GM23248 (cell line): Measurements from ENCODE around the gene MFSD6. TPM values are rescaled to one million over a fixed set of nuclear protein-coding genes. Genes with fewer than 3 reads are reported as not detected.
A peak's percentile ranks its signal among the peaks of the same experiment; 100 is the strongest.

ENCODE experiments used
- DNase-seq: peaks from one replicate; pipeline ENCODE4 v3.0.0-alpha.2; 2015
- H2AFZ ChIP-seq: fragments of 200-600 bp; sonication (generic); 2 replicates; pipeline ENCODE4 v1.6.1; 2016; ENCODE audit warnings: antibody characterized with exemption
- H3F3A ChIP-seq: fragments of 200-600 bp; sonication (generic); 2 replicates; pipeline ENCODE4 v1.6.1; 2016; ENCODE audit warnings: mild to moderate bottlenecking, antibody characterized with exemption, mixed run types; ENCODE audit not compliant: insufficient read depth
- H3K27ac ChIP-seq: fragments of 200-600 bp; sonication (generic); 2 replicates; pipeline ENCODE4 v1.5.1; 2016; ENCODE audit warnings: mild to moderate bottlenecking
- H3K27me3 ChIP-seq: fragments of 200-600 bp; sonication (generic); replicated peaks from 2 replicates; pipeline ENCODE4 v1.6.1; 2016; ENCODE audit warnings: mild to moderate bottlenecking; ENCODE audit not compliant: insufficient read depth
- H3K36me3 ChIP-seq: fragments of 200-600 bp; sonication (generic); 2 replicates; pipeline ENCODE4 v1.6.1; 2016; ENCODE audit warnings: low read depth, mild to moderate bottlenecking
- H3K4me1 ChIP-seq: fragments of 200-600 bp; sonication (generic); 2 replicates; pipeline ENCODE4 v1.6.1; 2016; ENCODE audit warnings: mild to moderate bottlenecking; ENCODE audit not compliant: insufficient read depth
- H3K4me2 ChIP-seq: fragments of 200-600 bp; sonication (generic); one replicate; pipeline ENCODE4 v1.6.1; 2016; ENCODE audit warnings: mild to moderate bottlenecking; ENCODE audit not compliant: unreplicated experiment
- H3K4me3 ChIP-seq: fragments of 200-600 bp; sonication (generic); 2 replicates; pipeline ENCODE4 v1.5.1; 2016; ENCODE audit warnings: mild to moderate bottlenecking
- H3K79me2 ChIP-seq: fragments of 200-600 bp; sonication (generic); 2 replicates; pipeline ENCODE4 v1.6.1; 2016; ENCODE audit warnings: mild to moderate bottlenecking; ENCODE audit not compliant: insufficient read depth
- H3K9ac ChIP-seq: fragments of 200-600 bp; sonication (generic); 2 replicates; pipeline ENCODE4 v1.6.1; 2016; ENCODE audit warnings: mild to moderate bottlenecking
- H3K9me2 ChIP-seq: fragments of 200-600 bp; sonication (generic); 2 replicates; pipeline ENCODE4 v1.6.1; 2016; ENCODE audit warnings: mixed run types, mild to moderate bottlenecking, moderate library complexity; ENCODE audit not compliant: insufficient read depth
- H3K9me3 ChIP-seq: fragments of 200-600 bp; sonication (generic); one replicate; pipeline ENCODE4 v1.6.1; 2017; ENCODE audit warnings: low read depth
- H4K20me1 ChIP-seq: fragments of 200-600 bp; sonication (generic); 2 replicates; pipeline ENCODE4 v1.6.0; 2016; ENCODE audit not compliant: insufficient read depth
- EZH2 ChIP-seq: fragments of 200-600 bp; sonication (generic); IDR thresholded peaks from 2 replicates; pipeline ENCODE4 v1.6.1; 2018; ENCODE audit warnings: antibody characterized with exemption, mild to moderate bottlenecking; ENCODE audit not compliant: insufficient read depth, poor library complexity, severe bottlenecking
- EZH2phosphoT487 ChIP-seq: fragments of 200-600 bp; sonication (generic); IDR thresholded peaks from 2 replicates; pipeline ENCODE4 v1.6.1; 2018; ENCODE audit warnings: antibody characterized with exemption, moderate library complexity, mild to moderate bottlenecking, low read depth; ENCODE audit not compliant: insufficient read depth
- WGBS, 2 experiments: methylation state at CpG; one replicate each; pipeline ENCODE4 v1.1.6; 2015 to 2017; ENCODE audit warnings: low lambda C conversion rate in 2 of 2, low coverage in 1 of 2; ENCODE audit errors: missing lambda C conversion rate in 2 of 2; 5-methylcytosine and 5-hydroxymethylcytosine counted together
- in situ Hi-C: fragments of 300-500 bp; cut with MboI; formaldehyde crosslinking; loops from 2 replicates; pipeline ENCODE4 v1.15.0; 2020
- polyA plus RNA-seq: library from polyadenylated mRNA; unstranded; fragments of >200 nt; fragmentation: Nextera tagmentation; extraction: Ambion mirVana; gene quantifications from 2 replicates; pipeline ENCODE4 v1.2.1, GENCODE V29; 2016
- total RNA-seq: library from RNA; depleted of rRNA; stranded (reverse); fragments of >200 nt; shearing (Covaris generic); gene quantifications from 2 replicates; pipeline ENCODE4 v1.2.3, GENCODE V29; 2014

MFSD6 gene
- total and polyA plus RNA-seq, 2 experiments from 2014 or later = 3.2 to 6.7 TPM

DNA sequence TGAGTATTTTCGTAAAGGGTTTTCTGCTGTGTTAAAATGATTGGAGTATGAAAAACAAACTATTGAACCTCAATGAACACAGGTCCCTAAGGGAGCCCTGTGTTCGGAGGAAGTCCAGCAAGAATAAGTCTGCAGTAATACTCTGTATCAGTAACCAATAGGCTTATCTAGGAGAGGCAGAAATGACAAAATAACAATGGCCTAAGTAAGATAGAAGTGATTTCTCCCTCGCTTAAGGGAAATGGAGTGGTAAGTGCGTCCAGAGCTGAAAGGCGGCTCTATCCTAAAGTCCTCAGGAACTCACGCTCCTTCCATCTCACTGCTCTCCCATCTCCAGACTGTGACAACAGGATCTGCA is 29.3 kb upstream of the MFSD6 start:
- H3K9ac ChIP-seq = no peak overlapping the region
- DNase-seq = no peak

DNA sequence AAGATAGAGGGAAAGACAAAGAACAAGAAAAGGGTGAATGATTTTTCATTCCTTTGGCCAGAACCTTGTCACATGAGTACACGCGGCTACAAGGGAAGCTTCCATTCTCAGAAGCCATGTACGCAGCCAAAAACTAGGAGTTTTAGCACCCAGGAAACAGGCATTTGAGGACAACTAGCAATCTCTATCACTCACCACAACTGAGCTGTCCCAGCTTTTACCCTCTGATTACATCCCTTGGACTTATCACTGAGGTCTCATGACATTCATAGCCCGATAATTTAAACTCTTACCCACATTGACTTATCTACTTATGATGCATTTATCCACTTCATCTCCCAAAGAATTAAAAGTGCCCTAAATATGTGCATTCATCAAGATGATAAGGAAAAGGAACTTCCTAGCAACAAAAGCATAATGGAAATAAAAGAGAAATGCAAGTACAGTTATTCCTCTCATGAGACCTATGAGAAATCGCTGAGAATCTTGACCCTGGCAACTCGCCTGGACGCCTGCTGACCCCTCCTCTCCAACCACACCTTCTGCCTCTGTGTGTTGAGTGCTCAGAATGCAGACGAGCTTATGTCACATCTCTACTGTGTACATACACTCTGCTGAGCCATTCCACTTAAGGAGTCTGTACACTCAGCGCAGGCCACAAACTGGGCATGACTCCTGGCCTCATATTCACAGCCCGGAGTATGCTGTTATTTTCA is 28.7 kb upstream of the MFSD6 start:
- no peak overlapping the region for H3K4me3 ChIP-seq
- H3K9me2 ChIP-seq = no peaks in the 10 kb centered on the region
- 0 out of 2 replicates have a peak, but pooled peaks cover 6% of the 10 kb centered on the region for H3F3A ChIP-seq
- H3K36me3 ChIP-seq = no peaks in the 10 kb centered on the region
- TF ChIP-seq EZH2phosphoT487 = no peak
- no peak for TF ChIP-seq EZH2
- H3K4me1 ChIP-seq = peaks cover under 1% of the 10 kb centered on the region; the same call in 1 of the 2 replicates
- H3K79me2 ChIP-seq = no peaks in the 10 kb centered on the region
- H3K4me2 ChIP-seq = no peak overlapping the region
- DNase-seq = no peak
- H3K9me3 ChIP-seq = no peaks in the 10 kb centered on the region
- in situ Hi-C loops = no loop called here
- no peaks in the 10 kb centered on the region for H4K20me1 ChIP-seq
- no peak overlapping the region for H2AFZ ChIP-seq
- no peak overlapping the region for H3K27ac ChIP-seq
- no peaks in the 10 kb centered on the region for H3K27me3 ChIP-seq
- WGBS, 2 experiments = 86 to 92% methylated on average over 10 of the region's 10 CpGs
- no peak overlapping the region for H3K9ac ChIP-seq

More for the DNA sequence above, 29.3 kb upstream of the MFSD6 start:
- Histone ChIP-seq H3K36me3 (no peaks in the 10 kb centered on the region), H3K79me2 (no peaks in the 10 kb centered on the region), H3K9me3 (no peaks in the 10 kb centered on the region), H4K20me1 (no peaks in the 10 kb centered on the region), H3K4me1 (peaks cover 3% of the 10 kb centered on the region; the same call in 1 of the 2 replicates), H2AFZ (peak overlapping the region; percentile 70), H3K9me2 (no peaks in the 10 kb centered on the region), H3K27ac (peak overlapping the region; percentile 69; the same call in 1 of the 2 replicates), H3K4me2 (peak overlapping the region; percentile 39), H3K4me3 (peak overlapping the region; percentile 65; the same call in 1 of the 2 replicates), H3F3A (0 out of 2 replicates have a peak, but pooled peaks cover 6% of the 10 kb centered on the region), H3K27me3 (no peaks in the 10 kb centered on the region)
- TF ChIP-seq EZH2 = no peak
- no peak for TF ChIP-seq EZH2phosphoT487
- 77 to 78% methylated on average over 6 of the region's 6 CpGs for WGBS, 2 experiments
- in situ Hi-C loops = no loop called here

DNA sequence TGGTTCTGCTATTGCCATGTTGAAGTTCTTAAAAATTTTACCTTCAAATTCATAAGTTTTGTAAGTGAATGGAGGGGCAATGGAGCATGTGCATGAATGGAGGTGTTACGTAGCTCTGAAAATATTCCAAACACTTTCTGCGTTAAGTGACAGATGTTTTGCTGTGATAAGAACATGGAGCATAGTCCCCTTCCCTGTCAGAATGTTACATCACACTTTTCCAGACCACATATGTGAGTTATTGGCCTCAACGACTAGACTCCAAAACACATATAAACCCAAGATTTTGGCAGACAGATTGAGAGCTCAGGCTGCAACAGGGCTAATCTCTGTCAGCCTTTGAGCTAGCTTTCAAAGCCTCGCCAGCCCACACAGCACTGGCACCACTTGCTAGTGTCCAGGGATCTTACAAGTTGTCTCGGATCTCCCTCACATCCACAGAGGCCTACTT is 27.2 kb upstream of the MFSD6 start:
- DNase-seq = no peak
- WGBS, 2 experiments = 68 to 70% methylated on average over 5 of the region's 5 CpGs
- in situ Hi-C loops = no loop called here

DNA sequence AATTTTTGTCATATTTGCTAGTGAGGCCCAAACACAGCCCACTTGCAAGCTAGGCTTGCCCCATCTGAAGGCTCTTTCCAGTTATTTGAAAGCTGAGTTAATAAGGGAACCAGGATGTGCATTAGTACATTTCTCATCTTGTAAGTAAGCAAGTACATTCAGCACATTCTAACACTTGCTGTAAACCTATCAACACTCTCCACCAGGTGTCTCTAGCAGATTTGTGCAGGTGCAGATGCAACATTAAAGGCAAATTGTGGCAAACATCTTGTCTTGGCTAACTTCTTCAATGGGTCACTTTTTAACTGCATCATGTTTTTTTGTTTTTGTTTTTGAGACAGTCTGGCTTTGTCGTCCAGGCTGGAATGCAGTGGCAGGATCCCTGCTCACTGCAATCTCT is 25.3 kb upstream of the MFSD6 start:
- H3F3A ChIP-seq = 0 out of 2 replicates have a peak, but pooled peaks cover 6% of the 10 kb centered on the region
- no peaks in the 10 kb centered on the region for H4K20me1 ChIP-seq
- H3K4me3 ChIP-seq = no peak overlapping the region
- in situ Hi-C loops = no loop called here
- no peaks in the 10 kb centered on the region for H3K27me3 ChIP-seq
- no peaks in the 10 kb centered on the region; the same call in 1 of the 2 replicates for H3K4me1 ChIP-seq
- TF ChIP-seq EZH2phosphoT487 = no peak
- no peak for TF ChIP-seq EZH2
- H3K9me3 ChIP-seq = no peaks in the 10 kb centered on the region
- H3K9me2 ChIP-seq = no peaks in the 10 kb centered on the region
- H3K9ac ChIP-seq = no peak overlapping the region
- peak; percentile 31 for DNase-seq
- H3K79me2 ChIP-seq = no peaks in the 10 kb centered on the region
- no peak overlapping the region for H3K4me2 ChIP-seq
- WGBS, 2 experiments = 88 to 100% methylated on average over 1 of the region's 1 CpG
- no peak overlapping the region for H2AFZ ChIP-seq
- no peak overlapping the region for H3K27ac ChIP-seq
- H3K36me3 ChIP-seq = no peaks in the 10 kb centered on the region

More for the DNA sequence above, 27.2 kb upstream of the MFSD6 start:
- H3K4me3 ChIP-seq = no peak overlapping the region
- H3K9me3 ChIP-seq = no peaks in the 10 kb centered on the region
- H3K27ac ChIP-seq = no peak overlapping the region
- H3K9ac ChIP-seq = no peak overlapping the region
- no peak overlapping the region for H3K4me2 ChIP-seq
- no peaks in the 10 kb centered on the region for H3K9me2 ChIP-seq
- no peaks in the 10 kb centered on the region; the same call in 1 of the 2 replicates for H3K4me1 ChIP-seq
- 0 out of 2 replicates have a peak, but pooled peaks cover 6% of the 10 kb centered on the region for H3F3A ChIP-seq
- H3K27me3 ChIP-seq = no peaks in the 10 kb centered on the region
- TF ChIP-seq EZH2phosphoT487 = no peak
- TF ChIP-seq EZH2 = no peak
- H3K36me3 ChIP-seq = no peaks in the 10 kb centered on the region
- no peak overlapping the region for H2AFZ ChIP-seq
- H3K79me2 ChIP-seq = no peaks in the 10 kb centered on the region
- no peaks in the 10 kb centered on the region for H4K20me1 ChIP-seq
